GM12892 (cell line): ENCODE measurements around the gene BASP1.

Source experiments
- POLR2A ChIP-seq: IDR thresholded peaks from 2 replicates; pipeline ENCODE4 v1.6.1; 2011; ENCODE audit warnings: low read depth, low read length, control low read depth
- POLR2AphosphoS5 ChIP-seq: IDR thresholded peaks from 2 replicates; pipeline ENCODE4 v1.6.1; 2011; ENCODE audit warnings: low read depth, low read length, control low read depth

GRCh38 chr5:17190799-17191391 lies 26.5 kb upstream of the BASP1 start:
- TF ChIP-seq POLR2A (no peak), POLR2AphosphoS5 (no peak)
